ENCODE results near the gene PLS3.

The PLS3 gene

GRCh38 chrX:115561605-115562479 is 868 bp downstream of the PLS3 start:
- DNase-seq = peak; percentile 77
- peak overlapping the region; percentile 60 for H3K4me3 ChIP-seq (ENCODE audit: low read depth, low read length)
- no peaks in the 10 kb centered on the region for H3K36me3 ChIP-seq
- H3K27me3 ChIP-seq (ENCODE audit: insufficient read depth, low read depth, severe bottlenecking) = peaks cover 45% of the 10 kb centered on the region
- peak overlapping the region; percentile 63 for H3K27ac ChIP-seq
- TF ChIP-seq CTCF (IDR thresholded peaks at IDR 0.05; ENCODE audit: low read depth, low read length) = 0 out of 2 replicates have a peak, but pooled peaks have one; percentile 8
- no peaks in the 10 kb centered on the region for H3K9me3 ChIP-seq (ENCODE audit: severe bottlenecking)

GRCh38 chrX:115562480-115562847 is 1.5 kb downstream of the PLS3 start:
- Histone ChIP-seq H3K9me3 (ENCODE audit: severe bottlenecking) (no peaks in the 10 kb centered on the region), H3K27ac (no peak overlapping the region; the same call in 1 of the 2 replicates), H3K4me3 (ENCODE audit: low read depth, low read length) (peak overlapping the region; percentile 60), H3K36me3 (no peaks in the 10 kb centered on the region), H3K27me3 (ENCODE audit: insufficient read depth, low read depth, severe bottlenecking) (peaks cover 45% of the 10 kb centered on the region)
- no peak for TF ChIP-seq CTCF (IDR thresholded peaks at IDR 0.05; ENCODE audit: low read depth, low read length)
- no peak for DNase-seq

- no peak for DNase-seq
- H3K27ac ChIP-seq = no peak overlapping the region
- peaks cover 45% of the 10 kb centered on the region for H3K27me3 ChIP-seq (ENCODE audit: insufficient read depth, low read depth, severe bottlenecking)
- H3K4me3 ChIP-seq (ENCODE audit: low read depth, low read length) = no peak overlapping the region
- no peaks in the 10 kb centered on the region for H3K9me3 ChIP-seq (ENCODE audit: severe bottlenecking)
- TF ChIP-seq CTCF (IDR thresholded peaks at IDR 0.05; ENCODE audit: low read depth, low read length) = no peak
- H3K36me3 ChIP-seq = no peaks in the 10 kb centered on the region
Observed at GRCh38 chrX:115563633-115564162, 2.7 kb downstream of the PLS3 start.

GRCh38 chrX:115564243-115564642 is 3.3 kb downstream of the PLS3 start:
- Histone ChIP-seq H3K9me3 (ENCODE audit: severe bottlenecking) (no peaks in the 10 kb centered on the region), H3K27ac (no peak overlapping the region), H3K36me3 (no peaks in the 10 kb centered on the region), H3K27me3 (ENCODE audit: insufficient read depth, low read depth, severe bottlenecking) (peaks cover 43% of the 10 kb centered on the region), H3K4me3 (ENCODE audit: low read depth, low read length) (no peak overlapping the region)
- TF ChIP-seq CTCF (IDR thresholded peaks at IDR 0.05; ENCODE audit: low read depth, low read length) = no peak
- no peak for DNase-seq

GRCh38 chrX:115565888-115566287 is 4.9 kb downstream of the PLS3 start:
- no peak for DNase-seq
- H3K36me3 ChIP-seq = no peaks in the 10 kb centered on the region
- no peak for TF ChIP-seq CTCF (IDR thresholded peaks at IDR 0.05; ENCODE audit: low read depth, low read length)
- H3K9me3 ChIP-seq (ENCODE audit: severe bottlenecking) = no peaks in the 10 kb centered on the region
- no peak overlapping the region for H3K4me3 ChIP-seq (ENCODE audit: low read depth, low read length)
- peaks cover 35% of the 10 kb centered on the region for H3K27me3 ChIP-seq (ENCODE audit: insufficient read depth, low read depth, severe bottlenecking)
- no peak overlapping the region for H3K27ac ChIP-seq
